ENCODE data around the gene TFAP2E. TPM values are rescaled to one million over a fixed set of nuclear protein-coding genes. Genes with fewer than 3 reads are reported as not detected.
"Not testable (repeated sequence)": the region's sequence is repeated elsewhere in the genome, so short reads cannot be mapped to it uniquely, and the experiment has no call there.

Gene TFAP2E
- total RNA-seq, 6 donors from 2014 or later: 1.1 to 7.3 (median 2.0) TPM

DNA sequence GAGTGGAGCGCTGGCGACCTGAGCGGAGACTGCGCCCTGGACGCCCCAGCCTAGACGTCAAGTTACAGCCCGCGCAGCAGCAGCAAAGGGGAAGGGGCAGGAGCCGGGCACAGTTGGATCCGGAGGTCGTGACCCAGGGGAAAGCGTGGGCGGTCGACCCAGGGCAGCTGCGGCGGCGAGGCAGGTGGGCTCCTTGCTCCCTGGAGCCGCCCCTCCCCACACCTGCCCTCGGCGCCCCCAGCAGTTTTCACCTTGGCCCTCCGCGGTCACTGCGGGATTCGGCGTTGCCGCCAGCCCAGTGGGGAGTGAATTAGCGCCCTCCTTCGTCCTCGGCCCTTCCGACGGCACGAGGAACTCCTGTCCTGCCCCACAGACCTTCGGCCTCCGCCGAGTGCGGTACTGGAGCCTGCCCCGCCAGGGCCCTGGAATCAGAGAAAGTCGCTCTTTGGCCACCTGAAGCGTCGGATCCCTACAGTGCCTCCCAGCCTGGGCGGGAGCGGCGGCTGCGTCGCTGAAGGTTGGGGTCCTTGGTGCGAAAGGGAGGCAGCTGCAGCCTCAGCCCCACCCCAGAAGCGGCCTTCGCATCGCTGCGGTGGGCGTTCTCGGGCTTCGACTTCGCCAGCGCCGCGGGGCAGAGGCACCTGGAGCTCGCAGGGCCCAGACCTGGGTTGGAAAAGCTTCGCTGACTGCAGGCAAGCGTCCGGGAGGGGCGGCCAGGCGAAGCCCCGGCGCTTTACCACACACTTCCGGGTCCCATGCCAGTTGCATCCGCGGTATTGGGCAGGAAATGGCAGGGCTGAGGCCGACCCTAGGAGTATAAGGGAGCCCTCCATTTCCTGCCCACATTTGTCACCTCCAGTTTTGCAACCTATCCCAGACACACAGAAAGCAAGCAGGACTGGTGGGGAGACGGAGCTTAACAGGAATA lies 4.2 kb downstream of the TFAP2E start:
- peak; percentile 72 to 87 for DNase-seq
- WGBS, 2 donors: 32 to 42% methylated on average over 8 to 35 of the region's 70 CpGs
- H3K36me3 ChIP-seq: no peaks in the 10 kb centered on the region
- H3K9me3 ChIP-seq: no peaks in the 10 kb centered on the region
- peak in 1 of 4 donors; percentile 50 for TF ChIP-seq POLR2A (IDR thresholded peaks at IDR 0.05)
- TF ChIP-seq POLR2AphosphoS5 (IDR thresholded peaks at IDR 0.05): peak in 1 of 2 donors; percentile 50
- TF ChIP-seq EP300 (IDR thresholded peaks at IDR 0.05): no peak
- peak; percentile 44 to 79 for ATAC-seq (ENCODE audit: low FRiP score in 2 of 2)
- H3K4me3 ChIP-seq: peak overlapping the region in 3 of 4 donors; percentile 46 to 51 (median 49)
- peaks cover 0 to 15% (median 4%) of the 10 kb centered on the region in 4 donors for H3K27me3 ChIP-seq
- peaks cover 14 to 60% (median 42%) of the 10 kb centered on the region in 4 donors for H3K4me1 ChIP-seq
- H3K27ac ChIP-seq: peak overlapping the region in 2 of 4 donors; percentile 13 to 76

DNA sequence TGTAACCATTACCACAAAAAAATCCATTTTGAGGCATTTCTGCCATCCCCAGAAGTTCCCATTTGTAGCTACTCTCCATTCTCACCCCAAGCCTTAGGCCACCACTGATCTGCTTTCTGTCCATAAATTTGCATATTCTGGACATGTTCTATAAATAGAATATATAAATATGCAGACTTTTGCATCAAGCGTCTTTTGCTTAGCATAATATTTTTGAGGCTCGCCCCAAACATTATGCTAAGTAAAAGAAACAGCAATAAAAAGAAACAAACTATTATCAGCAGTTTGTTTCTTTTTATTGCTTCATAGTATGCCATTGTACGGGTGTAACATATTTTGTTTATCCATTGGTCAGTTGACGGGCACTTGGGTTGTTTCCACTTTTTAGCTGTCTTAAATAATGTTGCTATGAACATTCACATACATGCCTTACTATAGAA lies 7.9 kb downstream of the TFAP2E start:
- no peaks in the 10 kb centered on the region for H3K36me3 ChIP-seq
- H3K4me3 ChIP-seq: no peak overlapping the region
- DNase-seq (no peak), ATAC-seq (ENCODE audit: low FRiP score in 2 of 2) (no peak)
- peaks cover 5 to 24% (median 12%) of the 10 kb centered on the region in 4 donors for H3K4me1 ChIP-seq
- TF ChIP-seq POLR2A (IDR thresholded peaks at IDR 0.05): no peak
- TF ChIP-seq POLR2AphosphoS5 (IDR thresholded peaks at IDR 0.05): no peak
- TF ChIP-seq EP300 (IDR thresholded peaks at IDR 0.05): no peak
- TF ChIP-seq, protein P1, sequence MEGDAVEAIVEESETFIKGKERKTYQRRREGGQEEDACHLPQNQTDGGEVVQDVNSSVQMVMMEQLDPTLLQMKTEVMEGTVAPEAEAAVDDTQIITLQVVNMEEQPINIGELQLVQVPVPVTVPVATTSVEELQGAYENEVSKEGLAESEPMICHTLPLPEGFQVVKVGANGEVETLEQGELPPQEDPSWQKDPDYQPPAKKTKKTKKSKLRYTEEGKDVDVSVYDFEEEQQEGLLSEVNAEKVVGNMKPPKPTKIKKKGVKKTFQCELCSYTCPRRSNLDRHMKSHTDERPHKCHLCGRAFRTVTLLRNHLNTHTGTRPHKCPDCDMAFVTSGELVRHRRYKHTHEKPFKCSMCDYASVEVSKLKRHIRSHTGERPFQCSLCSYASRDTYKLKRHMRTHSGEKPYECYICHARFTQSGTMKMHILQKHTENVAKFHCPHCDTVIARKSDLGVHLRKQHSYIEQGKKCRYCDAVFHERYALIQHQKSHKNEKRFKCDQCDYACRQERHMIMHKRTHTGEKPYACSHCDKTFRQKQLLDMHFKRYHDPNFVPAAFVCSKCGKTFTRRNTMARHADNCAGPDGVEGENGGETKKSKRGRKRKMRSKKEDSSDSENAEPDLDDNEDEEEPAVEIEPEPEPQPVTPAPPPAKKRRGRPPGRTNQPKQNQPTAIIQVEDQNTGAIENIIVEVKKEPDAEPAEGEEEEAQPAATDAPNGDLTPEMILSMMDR (IDR thresholded peaks at IDR 0.05): no peak
- no peaks in the 10 kb centered on the region for H3K9me3 ChIP-seq
- no peak overlapping the region for H3K27ac ChIP-seq
- no peaks in the 10 kb centered on the region for H3K27me3 ChIP-seq
- 72 to 77% methylated on average over 4 of the region's 4 CpGs for WGBS, 2 donors

DNA sequence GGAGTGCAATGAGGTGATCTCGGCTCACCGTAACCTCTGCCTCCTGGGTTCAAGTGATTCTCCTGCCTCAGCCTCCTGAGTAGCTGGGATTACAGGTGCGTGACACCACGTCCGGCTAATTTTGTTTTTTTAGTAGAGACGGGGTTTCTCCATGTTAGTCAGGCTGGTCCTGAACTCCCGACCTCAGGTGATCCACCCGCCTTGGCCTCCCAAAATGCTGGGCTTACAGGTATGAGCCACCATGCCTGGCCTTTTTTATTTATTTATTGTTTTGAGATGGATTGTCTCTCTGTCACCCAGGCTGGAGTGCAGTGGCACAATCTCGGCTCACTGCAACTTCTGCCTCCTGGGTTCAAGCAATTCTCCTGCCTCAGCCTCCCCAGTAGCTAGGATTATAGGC lies 8.5 kb downstream of the TFAP2E start:
- 90 to 91% methylated on average over 9 of the region's 9 CpGs for WGBS, 2 donors
- H3K9me3 ChIP-seq; H3K27me3 ChIP-seq; DNase-seq; ATAC-seq (ENCODE audit: low FRiP score in 2 of 2); H3K4me3 ChIP-seq; H3K27ac ChIP-seq; H3K36me3 ChIP-seq: not testable (repeated sequence)
- peaks cover 5 to 18% (median 6%) of the 10 kb centered on the region in 4 donors for H3K4me1 ChIP-seq

DNA sequence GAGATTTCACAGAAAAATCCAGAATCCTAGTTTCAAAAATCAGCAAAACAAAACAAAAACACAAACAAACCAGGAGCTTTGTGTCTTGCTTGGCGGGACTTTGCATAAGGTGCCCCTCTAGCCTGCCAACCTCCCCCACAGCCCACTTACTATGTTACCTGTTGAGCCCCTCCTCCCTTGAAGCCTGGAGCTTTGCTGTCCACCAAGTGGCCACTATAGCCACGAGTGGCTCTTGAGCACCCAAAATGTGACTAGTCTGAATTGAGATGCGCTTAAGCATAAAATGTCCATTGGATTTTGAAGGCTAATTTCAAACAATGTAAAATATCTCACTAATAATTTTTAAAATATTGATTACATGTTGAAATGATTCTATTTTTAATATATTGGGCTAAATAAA lies 12.2 kb downstream of the TFAP2E start:
- ATAC-seq (ENCODE audit: low FRiP score in 2 of 2) (no peak), DNase-seq (no peak)
- no peaks in the 10 kb centered on the region for H3K36me3 ChIP-seq
- H3K9me3 ChIP-seq: no peaks in the 10 kb centered on the region
- no peaks in the 10 kb centered on the region for H3K4me1 ChIP-seq
- H3K27ac ChIP-seq: no peak overlapping the region
- no peak overlapping the region for H3K4me3 ChIP-seq
- WGBS, 2 donors: 80 to 85% methylated on average over 3 of the region's 3 CpGs
- TF ChIP-seq EP300 (IDR thresholded peaks at IDR 0.05) (no peak), POLR2AphosphoS5 (IDR thresholded peaks at IDR 0.05) (no peak), POLR2A (IDR thresholded peaks at IDR 0.05) (no peak)
- TF ChIP-seq, protein P1 (IDR thresholded peaks at IDR 0.05): no peak
- no peaks in the 10 kb centered on the region for H3K27me3 ChIP-seq

DNA sequence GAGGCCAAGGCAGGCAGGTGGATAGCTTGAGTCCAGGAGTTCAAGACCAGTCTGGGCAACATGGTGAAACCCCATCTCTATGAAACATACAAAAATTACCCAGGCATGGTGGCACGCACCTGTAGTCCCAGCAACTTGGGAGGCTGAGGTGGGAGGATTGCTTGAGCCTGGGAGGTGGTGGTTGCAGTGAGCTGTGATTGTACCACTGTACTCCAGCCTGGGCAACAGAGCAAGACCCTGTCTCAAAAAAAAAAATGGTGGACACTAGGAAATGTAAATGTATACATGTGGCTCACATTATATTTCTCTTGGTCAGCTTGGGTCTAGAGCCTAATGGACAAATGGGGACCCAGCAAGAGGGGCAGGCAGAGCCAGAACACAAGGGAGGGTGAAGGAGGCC lies 12.7 kb downstream of the TFAP2E start:
- not testable (repeated sequence) for H3K36me3 ChIP-seq; ATAC-seq (ENCODE audit: low FRiP score in 2 of 2); H3K9me3 ChIP-seq; H3K4me1 ChIP-seq; DNase-seq; H3K4me3 ChIP-seq; H3K27me3 ChIP-seq; H3K27ac ChIP-seq
- WGBS, 2 donors: 93 to 94% methylated on average over 1 of the region's 1 CpG

DNA sequence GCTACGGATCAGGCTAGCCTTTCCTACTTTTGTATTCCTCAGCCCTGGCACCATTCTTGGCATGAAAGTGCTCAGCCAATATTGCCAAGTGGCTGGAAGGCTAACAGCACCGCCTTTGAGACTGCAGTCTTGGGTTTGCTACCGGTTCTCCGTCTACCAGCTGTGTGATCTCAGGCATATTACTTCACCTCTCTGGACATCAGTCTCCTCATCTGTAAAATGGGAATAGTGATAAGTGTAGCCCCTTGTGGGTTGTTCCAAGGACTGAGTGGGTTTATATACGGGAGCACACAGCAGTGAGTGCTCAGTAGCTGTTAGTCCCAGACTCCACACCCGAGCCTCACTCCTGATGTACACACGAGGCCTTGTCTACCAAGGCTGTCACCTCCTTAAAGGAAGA lies 13.7 kb downstream of the TFAP2E start:
- ATAC-seq (ENCODE audit: low FRiP score in 2 of 2): no peak
- TF ChIP-seq POLR2A (IDR thresholded peaks at IDR 0.05) (no peak), POLR2AphosphoS5 (IDR thresholded peaks at IDR 0.05) (no peak)
- TF ChIP-seq, protein P1 (IDR thresholded peaks at IDR 0.05): no peak
- no peaks in the 10 kb centered on the region for H3K4me1 ChIP-seq

More for the DNA sequence above, 13.7 kb downstream of the TFAP2E start:
- Histone ChIP-seq H3K9me3 (no peaks in the 10 kb centered on the region), H3K36me3 (peaks cover 0 to 9% (median 2%) of the 10 kb centered on the region in 4 donors), H3K4me3 (no peak overlapping the region), H3K27me3 (no peaks in the 10 kb centered on the region), H3K27ac (no peak overlapping the region)
- no peak for DNase-seq
- WGBS, 2 donors: 81 to 94% methylated on average over 5 to 7 of the region's 7 CpGs

All from upper lobe of left lung (tissue), 6 donors.